ENCODE measurements around the gene ZNF556.

Gene ZNF556

DNA sequence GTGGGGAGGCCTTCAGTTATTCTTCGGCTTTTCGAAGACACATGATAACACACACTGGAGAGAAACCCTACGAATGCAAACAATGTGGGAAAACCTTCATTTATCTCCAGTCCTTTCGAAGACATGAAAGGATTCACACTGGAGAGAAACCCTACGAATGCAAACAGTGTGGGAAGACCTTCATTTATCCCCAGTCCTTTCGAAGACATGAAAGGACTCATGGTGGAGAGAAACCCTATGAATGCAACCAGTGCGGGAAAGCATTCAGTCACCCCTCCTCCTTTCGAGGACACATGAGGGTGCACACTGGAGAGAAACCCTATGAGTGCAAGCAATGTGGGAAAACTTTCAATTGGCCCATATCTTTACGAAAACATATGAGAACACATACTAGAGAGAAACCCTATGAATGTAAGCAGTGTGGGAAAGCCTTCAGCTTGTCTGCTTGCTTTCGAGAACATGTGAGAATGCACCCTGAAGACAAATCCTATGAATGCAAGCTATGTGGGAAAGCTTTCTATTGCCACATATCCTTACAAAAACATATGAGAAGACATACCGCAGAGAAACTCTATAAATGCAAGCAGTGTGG, 14.0 kb upstream of the ZNF556 start:
- no peak for DNase-seq (ENCODE audit: low spot score)
- TF ChIP-seq CTCF (IDR thresholded peaks at IDR 0.05) = no peak
- H3K27ac ChIP-seq = no peak overlapping the region
- peak overlapping the region; percentile 40 for H3K4me3 ChIP-seq

GRCh38 chr19:2854849-2855248, 12.3 kb upstream of the ZNF556 start:
- H3K4me3 ChIP-seq = no peak overlapping the region
- H3K27ac ChIP-seq = no peak overlapping the region
- DNase-seq (ENCODE audit: low spot score) = no peak
- no peak for TF ChIP-seq CTCF (IDR thresholded peaks at IDR 0.05)

GRCh38 chr19:2856457-2857050, 10.6 kb upstream of the ZNF556 start:
- TF ChIP-seq CTCF (IDR thresholded peaks at IDR 0.05) = no peak
- DNase-seq (ENCODE audit: low spot score) = no peak
- Histone ChIP-seq H3K27ac (no peak overlapping the region), H3K4me3 (no peak overlapping the region)

- Histone ChIP-seq H3K27ac (no peak overlapping the region), H3K4me3 (no peak overlapping the region)
- TF ChIP-seq CTCF (IDR thresholded peaks at IDR 0.05) = no peak
- DNase-seq (ENCODE audit: low spot score) = no peak
These were observed 8.3 kb upstream of the ZNF556 start for GRCh38 chr19:2858864-2859263.

DNA sequence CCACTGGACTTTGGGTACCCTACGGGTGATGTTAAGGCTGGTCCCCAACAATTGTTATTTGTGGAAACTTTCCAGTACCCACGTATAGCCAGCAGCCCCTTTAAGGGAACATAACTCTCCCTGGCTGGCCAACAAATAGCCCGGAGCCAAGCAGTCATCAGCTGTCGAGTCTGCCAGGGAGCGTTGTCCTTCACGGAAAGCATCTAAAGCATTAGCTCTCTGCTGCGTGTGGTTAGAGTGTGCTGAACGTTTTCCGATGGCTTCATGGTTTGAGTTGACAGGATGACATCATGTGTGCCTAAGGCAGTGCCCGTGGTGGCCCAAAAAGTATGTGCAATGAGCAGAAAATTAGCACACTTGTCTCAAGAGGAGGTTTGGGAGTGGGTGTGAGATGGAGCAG, 3.3 kb upstream of the ZNF556 start:
- no peak for DNase-seq (ENCODE audit: low spot score)
- Histone ChIP-seq H3K4me3 (no peak overlapping the region), H3K27ac (no peak overlapping the region)
- TF ChIP-seq CTCF (IDR thresholded peaks at IDR 0.05) = no peak

DNA sequence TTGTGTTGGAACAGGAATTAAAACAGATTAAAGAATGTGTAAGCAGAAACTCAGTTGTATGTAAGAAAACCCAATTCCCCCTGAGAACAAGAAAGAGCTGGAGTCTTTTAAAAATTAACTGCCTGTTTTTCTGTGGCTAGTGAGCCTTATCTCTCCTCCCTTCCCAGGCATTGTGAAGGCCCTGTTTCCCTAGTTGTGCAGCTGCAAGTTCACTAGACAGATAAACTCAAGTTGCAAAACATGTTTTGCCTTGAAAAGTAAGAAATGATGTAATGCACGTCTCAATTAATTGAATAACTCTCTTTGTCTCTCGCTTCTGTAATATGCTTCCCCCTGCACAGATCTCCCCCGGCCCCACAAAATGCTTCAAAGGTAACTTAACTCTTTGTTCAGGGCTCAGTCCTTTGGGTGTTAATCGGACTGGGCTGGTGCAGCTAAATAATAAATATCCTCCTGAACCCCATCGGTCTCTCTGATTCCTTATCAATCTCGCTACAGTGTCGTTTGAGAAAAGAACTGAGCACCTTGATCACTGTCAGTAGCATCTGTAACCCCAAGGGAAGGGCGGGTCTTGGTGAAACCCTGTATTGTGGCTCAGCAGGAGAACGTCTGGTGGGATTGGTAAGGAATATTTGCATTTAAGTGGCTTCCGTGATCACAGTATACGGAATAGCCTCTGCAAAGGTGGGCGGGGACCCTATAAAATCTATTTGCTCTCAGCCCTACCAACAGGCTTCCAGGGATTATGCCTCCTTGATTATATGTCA, 1.6 kb upstream of the ZNF556 start:
- no peak overlapping the region for H3K27ac ChIP-seq
- no peak for DNase-seq (ENCODE audit: low spot score)
- no peak for TF ChIP-seq CTCF (IDR thresholded peaks at IDR 0.05)
- H3K4me3 ChIP-seq = no peak overlapping the region
